Activated CD8-positive, alpha-beta T cell treated with anti-CD3 and anti-CD28 coated beads for 36 hours (primary cell): Measurements from ENCODE around the gene GLCE. TPM values are rescaled to one million over a fixed set of nuclear protein-coding genes. Genes with fewer than 3 reads are reported as not detected.

Experiments used
- ATAC-seq: fragments of 200-7000 bp; cut with Tn5 transposase; one replicate; pipeline ENCODE4 v1.10.0; 2021; ENCODE audit warnings: mild to moderate bottlenecking, moderate library complexity
- CTCF ChIA-PET: fragments of 350-600 bp; sonication (Branson Sonifier 250); formaldehyde crosslinking; loops from one replicate; lab custom pipeline; 2021; ENCODE audit warnings: antibody characterized with exemption; lab: Charles Lee
- POLR2A ChIA-PET: fragments of 350-600 bp; sonication (Branson Sonifier 250); formaldehyde crosslinking; loops from one replicate; lab custom pipeline; 2021; ENCODE audit warnings: antibody characterized with exemption; lab: Charles Lee
- DNase-seq: peaks from one replicate; pipeline ENCODE4 v3.0.0-alpha.2; 2020
- H3K27ac Mint-ChIP-seq: one replicate; pipeline ENCODE4 v1.8.0; 2021; ENCODE audit warnings: mild to moderate bottlenecking, mixed read lengths
- H3K27me3 Mint-ChIP-seq: one replicate; pipeline ENCODE4 v1.8.0; 2021; ENCODE audit warnings: mixed read lengths
- H3K36me3 Mint-ChIP-seq: one replicate; pipeline ENCODE4 v1.8.0; 2021; ENCODE audit warnings: low read depth, mixed read lengths
- H3K4me1 Mint-ChIP-seq: one replicate; pipeline ENCODE4 v1.8.0; 2021; ENCODE audit warnings: low read depth, mixed read lengths
- H3K4me3 Mint-ChIP-seq: one replicate; pipeline ENCODE4 v1.8.0; 2021; ENCODE audit warnings: mild to moderate bottlenecking, moderate library complexity, mixed read lengths
- H3K9me3 Mint-ChIP-seq: one replicate; pipeline ENCODE4 v1.8.0; 2021; ENCODE audit warnings: mixed read lengths
- CTCF ChIP-seq: fragments of 200-600 bp; IDR thresholded peaks from one replicate; pipeline ENCODE4 v1.8.0; 2022; ENCODE audit warnings: antibody characterized with exemption, mild to moderate bottlenecking
- intact Hi-C: fragments of 100-400 bp; cut with micrococcal nuclease; formaldehyde crosslinking; loops from one replicate; pipeline ENCODE4 v1.10.0; 2022
- total RNA-seq, 2 experiments: library from RNA; stranded (reverse); gene quantifications; one replicate each; pipeline ENCODE4 v1.2.3, GENCODE V29; 2021

Gene GLCE
- total RNA-seq, 2 experiments from 2014 or later = 2.8 to 4.3 TPM

- ATAC-seq = no peak
- POLR2A ChIA-PET = no interaction called here
- DNase-seq = no peak
- Mint-ChIP-seq H3K36me3 (no peaks in the 10 kb centered on the region), H3K9me3 (no peaks in the 10 kb centered on the region), H3K4me1 (peaks cover 2% of the 10 kb centered on the region), H3K4me3 (no peak overlapping the region), H3K27me3 (peaks cover 3% of the 10 kb centered on the region), H3K27ac (no peak overlapping the region)
- intact Hi-C loops = no loop called here
- TF ChIP-seq CTCF = no peak
- CTCF ChIA-PET = no interaction called here
Measured at GRCh38 chr15:69314736-69315135, 154.3 kb downstream of the GLCE start.

- no peak for TF ChIP-seq CTCF
- ChIA-PET POLR2A (no interaction called here), CTCF (interaction anchor here (1.1 kb wide), 1 partner anchor 13 kb away, joined by 3 read pairs; no protein-coding TSS in a partner anchor)
- no peaks in the 10 kb centered on the region for H3K9me3 Mint-ChIP-seq
- DNase-seq = no peak
- no peak for ATAC-seq
- no peaks in the 10 kb centered on the region for H3K36me3 Mint-ChIP-seq
- no peak overlapping the region for H3K4me3 Mint-ChIP-seq
- H3K27me3 Mint-ChIP-seq = peaks cover 3% of the 10 kb centered on the region
- peaks cover 3% of the 10 kb centered on the region for H3K4me1 Mint-ChIP-seq
- H3K27ac Mint-ChIP-seq = no peak overlapping the region
- intact Hi-C loops = no loop called here
Measured at GRCh38 chr15:69315402-69316110, 155.1 kb downstream of the GLCE start.

- DNase-seq (no peak), ATAC-seq (no peak)
- TF ChIP-seq CTCF = no peak
- H3K9me3 Mint-ChIP-seq = no peaks in the 10 kb centered on the region
- ChIA-PET CTCF (interaction anchor here (1.1 kb wide), 1 partner anchor 12 kb away, joined by 3 read pairs; no protein-coding TSS in a partner anchor), POLR2A (no interaction called here)
- no peak overlapping the region for H3K27ac Mint-ChIP-seq
- peaks cover 3% of the 10 kb centered on the region for H3K27me3 Mint-ChIP-seq
- no peak overlapping the region for H3K4me3 Mint-ChIP-seq
- no peaks in the 10 kb centered on the region for H3K36me3 Mint-ChIP-seq
- H3K4me1 Mint-ChIP-seq = peaks cover 10% of the 10 kb centered on the region
- intact Hi-C loops = no loop called here
Measured at GRCh38 chr15:69316291-69316690, 155.9 kb downstream of the GLCE start.

GRCh38 chr15:69317392-69317841 is 157.0 kb downstream of the GLCE start:
- intact Hi-C loops = no loop called here
- no peak for ATAC-seq

More at GRCh38 chr15:69317392-69317841, 157.0 kb downstream of the GLCE start:
- Mint-ChIP-seq H3K27ac (no peak overlapping the region), H3K9me3 (no peaks in the 10 kb centered on the region), H3K4me3 (no peak overlapping the region), H3K27me3 (peaks cover 3% of the 10 kb centered on the region), H3K36me3 (no peaks in the 10 kb centered on the region), H3K4me1 (peaks cover 13% of the 10 kb centered on the region)
- no peak for TF ChIP-seq CTCF
- CTCF ChIA-PET = no interaction called here
- no peak for DNase-seq
- POLR2A ChIA-PET = no interaction called here
